Caco-2 (cell line): ENCODE results near the gene CCND2. TPM values are rescaled to one million over a fixed set of nuclear protein-coding genes. Genes with fewer than 3 reads are reported as not detected.

Experiments
- BruUV-seq: library from RNA; stranded (reverse); fragments of 400-500 nt; replicated peaks from 2 replicates; lab custom pipeline; 2021; lab: Mats Ljungman, UMichigan
- CTCF ChIA-PET: fragments of 300-600 bp; sonication (Branson Sonifier 250); formaldehyde crosslinking; loops from one replicate; lab custom pipeline; 2022; ENCODE audit warnings: antibody characterized with exemption; lab: Charles Lee
- POLR2A ChIA-PET: fragments of 300-600 bp; sonication (Branson Sonifier 250); formaldehyde crosslinking; loops from one replicate; lab custom pipeline; 2022; ENCODE audit warnings: antibody characterized with exemption; lab: Charles Lee
- DNase-seq, 2 experiments: peaks; one replicate each; pipeline versions ENCODE4 v3.0.0 to v3.0.0-alpha.2; 2020 to 2022
- H3K27me3 ChIP-seq: replicated peaks from 2 replicates; pipeline ENCODE4 v1.6.0; 2011; ENCODE audit warnings: low read length; ENCODE audit not compliant: control insufficient read depth, insufficient read depth
- H3K36me3 ChIP-seq: 2 replicates; pipeline ENCODE4 v1.5.1; 2011; ENCODE audit warnings: low read length; ENCODE audit not compliant: control insufficient read depth, insufficient read depth
- H3K4me1 ChIP-seq: fragments of 250-450 bp; sonication (Bioruptor Pico); 2 replicates; pipeline ENCODE4 v1.5.1; 2020; ENCODE audit warnings: mild to moderate bottlenecking
- H3K4me3 ChIP-seq: 2 replicates; pipeline ENCODE4 v1.5.1; 2011; ENCODE audit warnings: low read depth, mild to moderate bottlenecking, control low read depth, low read length
- H3K9me3 ChIP-seq: fragments of 250-450 bp; sonication (Bioruptor Pico); 2 replicates; pipeline ENCODE4 v1.5.1; 2020; ENCODE audit warnings: mild to moderate bottlenecking, moderate library complexity
- H3K27ac Mint-ChIP-seq: one replicate; pipeline ENCODE4 v1.8.0; 2022; ENCODE audit warnings: mixed read lengths; ENCODE audit not compliant: unreplicated experiment
- H3K27me3 Mint-ChIP-seq: one replicate; pipeline ENCODE4 v1.8.0; 2022; ENCODE audit warnings: mixed read lengths; ENCODE audit not compliant: insufficient read depth, unreplicated experiment
- H3K36me3 Mint-ChIP-seq: one replicate; pipeline ENCODE4 v1.8.0; 2022; ENCODE audit warnings: mild to moderate bottlenecking, mixed read lengths; ENCODE audit not compliant: insufficient read depth, unreplicated experiment
- H3K4me1 Mint-ChIP-seq: one replicate; pipeline ENCODE4 v1.8.0; 2022; ENCODE audit warnings: low read depth, mixed read lengths; ENCODE audit not compliant: unreplicated experiment
- H3K4me3 Mint-ChIP-seq: one replicate; pipeline ENCODE4 v1.8.0; 2022; ENCODE audit warnings: mild to moderate bottlenecking, moderate library complexity, mixed read lengths; ENCODE audit not compliant: unreplicated experiment
- H3K9me3 Mint-ChIP-seq: one replicate; pipeline ENCODE4 v1.8.0; 2022; ENCODE audit warnings: mixed read lengths; ENCODE audit not compliant: unreplicated experiment
- CTCF ChIP-seq, 2 experiments: fragments of 200-600 bp in 1 of 2; IDR thresholded peaks; 1 replicate in 1 of 2; 2 replicates in 1 of 2; pipeline versions ENCODE4 v1.5.1 to v1.8.0; 2011 to 2022; ENCODE audit warnings: antibody characterized with exemption in 1 of 2, control low read depth in 1 of 2, inconsistent platforms in 1 of 2, low read depth in 1 of 2, low read length in 1 of 2, mild to moderate bottlenecking in 1 of 2, moderate library complexity in 1 of 2; ENCODE audit not compliant: insufficient read depth in 1 of 2, severe bottlenecking in 1 of 2, unreplicated experiment in 1 of 2
- intact Hi-C: fragments of 100-400 bp; cut with micrococcal nuclease; formaldehyde crosslinking; loops from one replicate; pipeline ENCODE4 v1.10.0; 2022; ENCODE audit not compliant: unreplicated experiment
- total RNA-seq: library from RNA; stranded (reverse); gene quantifications from 2 replicates; pipeline ENCODE4 v1.2.3, GENCODE V29; 2022

Gene CCND2
- total RNA-seq, 1 experiment from 2014 or later: 145 TPM

- POLR2A ChIA-PET: no interaction called here
- H3K27ac Mint-ChIP-seq: no peak overlapping the region
- no peaks in the 10 kb centered on the region for H3K9me3 Mint-ChIP-seq
- no peaks in the 10 kb centered on the region for H3K27me3 Mint-ChIP-seq
- Histone ChIP-seq H3K36me3 (no peaks in the 10 kb centered on the region), H3K27me3 (no peaks in the 10 kb centered on the region), H3K4me1 (no peaks in the 10 kb centered on the region), H3K9me3 (no peaks in the 10 kb centered on the region), H3K4me3 (no peak overlapping the region)
- peaks cover 37% of the 10 kb centered on the region for H3K36me3 Mint-ChIP-seq
- CTCF ChIA-PET: no interaction called here
- no peak for TF ChIP-seq CTCF (IDR thresholded peaks at IDR 0.05; ENCODE audit: insufficient read depth in 1 of 2, low read depth in 1 of 2, low read length in 1 of 2, severe bottlenecking in 1 of 2, unreplicated experiment in 1 of 2)
- peak in 1 of 2 experiments; percentile 28 for DNase-seq
- intact Hi-C loops: no loop called here
- H3K4me1 Mint-ChIP-seq: no peaks in the 10 kb centered on the region
- no peak overlapping the region for H3K4me3 Mint-ChIP-seq
- BruUV-seq: no TSS peak
These were observed 15.8 kb downstream of the CCND2 start for GRCh38 chr12:4289231-4289878.

- POLR2A ChIA-PET: no interaction called here
- H3K36me3 ChIP-seq: no peaks in the 10 kb centered on the region
- H3K27me3 ChIP-seq: no peaks in the 10 kb centered on the region
- Mint-ChIP-seq H3K27me3 (no peaks in the 10 kb centered on the region), H3K4me1 (no peaks in the 10 kb centered on the region), H3K27ac (no peak overlapping the region), H3K36me3 (peaks cover 29% of the 10 kb centered on the region), H3K9me3 (no peaks in the 10 kb centered on the region), H3K4me3 (no peak overlapping the region)
- intact Hi-C loops: no loop called here
- H3K9me3 ChIP-seq: no peaks in the 10 kb centered on the region
- CTCF ChIA-PET: no interaction called here
- no TSS peak for BruUV-seq
- TF ChIP-seq CTCF (IDR thresholded peaks at IDR 0.05; ENCODE audit: insufficient read depth in 1 of 2, low read depth in 1 of 2, low read length in 1 of 2, severe bottlenecking in 1 of 2, unreplicated experiment in 1 of 2): no peak
- no peaks in the 10 kb centered on the region for H3K4me1 ChIP-seq
- no peak overlapping the region for H3K4me3 ChIP-seq
- peak in 1 of 2 experiments; percentile 25 for DNase-seq
These were observed 16.6 kb downstream of the CCND2 start for GRCh38 chr12:4289998-4290790.

GRCh38 chr12:4292341-4293073 is 18.9 kb downstream of the CCND2 start:
- no peaks in the 10 kb centered on the region for H3K9me3 Mint-ChIP-seq
- H3K27me3 Mint-ChIP-seq: no peaks in the 10 kb centered on the region
- DNase-seq: peak in 1 of 2 experiments; percentile 31
- H3K4me1 Mint-ChIP-seq: no peaks in the 10 kb centered on the region
- H3K27ac Mint-ChIP-seq: no peak overlapping the region
- Histone ChIP-seq H3K27me3 (no peaks in the 10 kb centered on the region), H3K4me1 (no peaks in the 10 kb centered on the region), H3K36me3 (no peaks in the 10 kb centered on the region), H3K4me3 (no peak overlapping the region), H3K9me3 (no peaks in the 10 kb centered on the region)
- no peak for TF ChIP-seq CTCF (IDR thresholded peaks at IDR 0.05; ENCODE audit: insufficient read depth in 1 of 2, low read depth in 1 of 2, low read length in 1 of 2, severe bottlenecking in 1 of 2, unreplicated experiment in 1 of 2)
- intact Hi-C loops: no loop called here
- H3K4me3 Mint-ChIP-seq: no peak overlapping the region
- CTCF ChIA-PET: interaction anchor here (0.6 kb wide), 1 partner anchor 15 kb away, joined by 4 read pairs; no protein-coding TSS in a partner anchor
- POLR2A ChIA-PET: no interaction called here
- H3K36me3 Mint-ChIP-seq: peaks cover 12% of the 10 kb centered on the region
- BruUV-seq: no TSS peak
